CD4-positive, alpha-beta T cell (primary cell): ENCODE measurements around the gene OR51E1. TPM values are rescaled to one million over a fixed set of nuclear protein-coding genes. Genes with fewer than 3 reads are reported as not detected.

Experiments used
- ATAC-seq: fragments of 200-7000 bp; cut with Tn5 transposase; one replicate; pipeline ENCODE4 v1.10.0; 2022; ENCODE audit warnings: mild to moderate bottlenecking; ENCODE audit not compliant: poor library complexity
- CTCF ChIA-PET: fragments of 350-600 bp; sonication (Branson Sonifier 250); formaldehyde crosslinking; loops from one replicate; lab custom pipeline; 2021; ENCODE audit warnings: antibody characterized with exemption, inconsistent platforms; lab: Charles Lee
- POLR2A ChIA-PET: fragments of 350-600 bp; sonication (Branson Sonifier 250); formaldehyde crosslinking; loops from one replicate; lab custom pipeline; 2021; ENCODE audit warnings: antibody characterized with exemption, inconsistent platforms; lab: Charles Lee
- DNase-seq, 14 experiments: peaks; one replicate each; pipeline ENCODE4 v3.0.0-alpha.2; 2013 to 2020; ENCODE audit warnings: mixed read lengths in 2 of 14
- H3K27ac ChIP-seq, 2 donors: one replicate each; pipeline versions ENCODE4 v1.5.1 to v1.7.0; 2013; ENCODE audit warnings: low read length in 2 of 2, low read depth in 1 of 2, mild to moderate bottlenecking in 1 of 2
- H3K27me3 ChIP-seq, 2 experiments: 1 replicate in 1 of 2; 2 replicates in 1 of 2; pipeline versions ENCODE4 v1.6.1 to v1.7.0; 2013; ENCODE audit warnings: low read length in 2 of 2, control low read depth in 1 of 2, mild to moderate bottlenecking in 1 of 2, moderate library complexity in 1 of 2; ENCODE audit not compliant: insufficient read depth in 2 of 2, control insufficient read depth in 1 of 2
- H3K36me3 ChIP-seq: one replicate; pipeline ENCODE4 v1.6.1; 2013; ENCODE audit warnings: low read length, control low read depth; ENCODE audit not compliant: insufficient read depth
- H3K4me1 ChIP-seq: one replicate; pipeline ENCODE4 v1.6.1; 2013; ENCODE audit warnings: low read length, control low read depth; ENCODE audit not compliant: insufficient read depth
- H3K4me3 ChIP-seq: one replicate; pipeline ENCODE4 v1.5.1; 2013; ENCODE audit warnings: mild to moderate bottlenecking, low read length, moderate library complexity
- H3K9me3 ChIP-seq, 2 experiments: 1 replicate in 1 of 2; 2 replicates in 1 of 2; pipeline versions ENCODE4 v1.6.1 to v1.7.0; 2013; ENCODE audit warnings: low read length in 2 of 2, mild to moderate bottlenecking in 2 of 2, control low read depth in 1 of 2, moderate library complexity in 1 of 2; ENCODE audit not compliant: control insufficient read depth in 1 of 2, insufficient read depth in 1 of 2
- H3K27ac Mint-ChIP-seq: one replicate; pipeline ENCODE4 v1.8.0; 2020; ENCODE audit warnings: mixed read lengths
- H3K27me3 Mint-ChIP-seq: one replicate; pipeline ENCODE4 v1.8.0; 2021; ENCODE audit warnings: mixed read lengths
- H3K36me3 Mint-ChIP-seq: one replicate; pipeline ENCODE4 v1.8.0; 2021; ENCODE audit warnings: low read depth, mixed read lengths
- H3K4me1 Mint-ChIP-seq: one replicate; pipeline ENCODE4 v1.8.0; 2021; ENCODE audit warnings: low read depth, mixed read lengths
- H3K4me3 Mint-ChIP-seq: one replicate; pipeline ENCODE4 v1.8.0; 2020; ENCODE audit warnings: mild to moderate bottlenecking, mixed read lengths
- H3K9me3 Mint-ChIP-seq: one replicate; pipeline ENCODE4 v1.8.0; 2020; ENCODE audit warnings: mixed read lengths
- CTCF ChIP-seq: fragments of 200-600 bp; IDR thresholded peaks from one replicate; pipeline ENCODE4 v1.8.0; 2022; ENCODE audit warnings: antibody characterized with exemption, mild to moderate bottlenecking
- intact Hi-C, 2 experiments: fragments of 100-400 bp; cut with DNase I in 1 of 2; cut with micrococcal nuclease in 1 of 2; formaldehyde crosslinking; loops; one replicate each; pipeline versions ENCODE4 v1.15.1 to v1.9.0; 2023 to 2025; cut with DNase I, micrococcal nuclease
- total RNA-seq, 174 experiments: library from RNA in 2 of 174; stranded (reverse) in 2 of 174; gene quantifications; one replicate each; pipeline ENCODE4 v1.2.3 and lab custom pipeline; 2021 to 2026

The OR51E1 gene
- total RNA-seq, 2 experiments from 2014 or later = not detected

GRCh38 chr11:4672470-4672869 is 28.7 kb downstream of the OR51E1 start:
- ChIA-PET CTCF (no interaction called here), POLR2A (no interaction called here)
- ATAC-seq (no peak), DNase-seq (no peak)
- Mint-ChIP-seq H3K36me3 (no peaks in the 10 kb centered on the region), H3K27me3 (peaks cover 47% of the 10 kb centered on the region), H3K4me1 (no peaks in the 10 kb centered on the region), H3K9me3 (no peaks in the 10 kb centered on the region), H3K4me3 (no peak overlapping the region), H3K27ac (no peak overlapping the region)
- intact Hi-C loops = no loop called here
- H3K9me3 ChIP-seq = no peaks in the 10 kb centered on the region
- H3K27me3 ChIP-seq = peaks cover 3 to 6% of the 10 kb centered on the region in 2 experiments
- no peaks in the 10 kb centered on the region for H3K4me1 ChIP-seq
- H3K36me3 ChIP-seq = no peaks in the 10 kb centered on the region
- no peak for TF ChIP-seq CTCF
- H3K27ac ChIP-seq = no peak overlapping the region
- no peak overlapping the region for H3K4me3 ChIP-seq

DNA sequence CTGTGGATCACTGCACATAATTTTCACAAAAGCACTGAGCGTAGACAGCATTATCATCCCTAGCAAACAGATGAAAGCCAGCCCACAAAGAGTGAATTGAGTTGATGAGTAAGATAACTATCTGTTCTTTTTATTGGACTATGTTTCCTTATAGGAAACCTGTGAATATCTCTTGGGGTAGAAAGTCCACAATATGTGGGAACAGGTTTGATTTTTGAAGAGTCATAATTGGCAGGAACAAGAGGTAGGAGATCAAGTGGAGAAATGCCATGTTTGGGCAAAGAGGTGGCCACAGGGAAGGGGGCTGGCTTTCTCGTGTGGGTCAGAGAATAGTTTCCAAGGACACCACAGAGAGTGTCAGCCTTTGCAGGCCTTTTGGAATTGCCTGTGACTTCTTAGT is 30.0 kb downstream of the OR51E1 start:
- no peak for TF ChIP-seq CTCF
- Mint-ChIP-seq H3K4me1 (no peaks in the 10 kb centered on the region), H3K27me3 (peaks cover 47% of the 10 kb centered on the region), H3K27ac (no peak overlapping the region), H3K36me3 (no peaks in the 10 kb centered on the region), H3K9me3 (no peaks in the 10 kb centered on the region), H3K4me3 (no peak overlapping the region)
- Histone ChIP-seq H3K4me3 (no peak overlapping the region), H3K9me3 (no peaks in the 10 kb centered on the region), H3K36me3 (no peaks in the 10 kb centered on the region), H3K27ac (no peak overlapping the region), H3K27me3 (peaks cover 3 to 6% of the 10 kb centered on the region in 2 experiments), H3K4me1 (no peaks in the 10 kb centered on the region)
- ChIA-PET CTCF (no interaction called here), POLR2A (no interaction called here)
- intact Hi-C loops = no loop called here
- DNase-seq (no peak), ATAC-seq (no peak)

GRCh38 chr11:4677948-4678347 is 34.2 kb downstream of the OR51E1 start:
- H3K27ac Mint-ChIP-seq = no peak overlapping the region
- no peak for TF ChIP-seq CTCF
- peaks cover 0 to 5% of the 10 kb centered on the region in 2 experiments for H3K27me3 ChIP-seq
- no peak for ATAC-seq
- H3K36me3 ChIP-seq = no peaks in the 10 kb centered on the region
- no peak overlapping the region for H3K4me3 ChIP-seq
- ChIA-PET CTCF (no interaction called here), POLR2A (no interaction called here)
- no peaks in the 10 kb centered on the region for H3K9me3 ChIP-seq
- intact Hi-C loops = no loop called here
- DNase-seq = no peak
- H3K4me1 Mint-ChIP-seq = no peaks in the 10 kb centered on the region
- H3K9me3 Mint-ChIP-seq = no peaks in the 10 kb centered on the region
- H3K36me3 Mint-ChIP-seq = no peaks in the 10 kb centered on the region
- no peaks in the 10 kb centered on the region for H3K4me1 ChIP-seq
- no peak overlapping the region for H3K4me3 Mint-ChIP-seq
- H3K27me3 Mint-ChIP-seq = peaks cover 30% of the 10 kb centered on the region
- H3K27ac ChIP-seq = no peak overlapping the region
